HEK293 (cell line): ENCODE measurements around the gene MAGI1.

Experiments used
- CTCF ChIA-PET: fragments of 350-600 bp; formaldehyde crosslinking; extraction: SDS; loops from one replicate; lab custom pipeline; 2021; ENCODE audit warnings: antibody characterized with exemption; lab: Yijun Ruan, JAX
- POLR2A ChIA-PET: fragments of 300-600 bp; formaldehyde crosslinking; extraction: SDS; loops from one replicate; lab custom pipeline; 2020; ENCODE audit warnings: antibody characterized with exemption, inconsistent platforms; lab: Yijun Ruan, JAX
- H3K27ac ChIP-seq: fragments of 200-500 bp; sonication (Bioruptor generic); 2 replicates; pipeline ENCODE4 v1.5.1; 2014; ENCODE audit warnings: low read depth, low read length, control low read depth, inconsistent platforms; ENCODE audit errors: extremely low read depth
- H3K36me3 ChIP-seq, 2 experiments: fragments of 200-500 bp in 1 of 2; sonication (Bioruptor generic) in 1 of 2; 1 replicate in 1 of 2; 2 replicates in 1 of 2; pipeline ENCODE4 v1.5.1; 2014 to 2017; ENCODE audit warnings: inconsistent platforms in 2 of 2, low read length in 2 of 2; ENCODE audit not compliant: control insufficient read depth in 2 of 2, insufficient read depth in 1 of 2
- H3K4me1 ChIP-seq: fragments of 200-500 bp; sonication (Bioruptor generic); 2 replicates; pipeline ENCODE4 v1.5.1; 2014; ENCODE audit warnings: mild to moderate bottlenecking, low read length, inconsistent platforms; ENCODE audit not compliant: control insufficient read depth, insufficient read depth
- H3K4me3 ChIP-seq: 2 replicates; pipeline ENCODE4 v1.5.1; 2011; ENCODE audit warnings: low read depth, mild to moderate bottlenecking, control low read depth, low read length, moderate library complexity
- H3K9me3 ChIP-seq: fragments of 200-500 bp; sonication (Bioruptor generic); 2 replicates; pipeline ENCODE4 v1.5.1; 2014; ENCODE audit warnings: low read depth, low read length, inconsistent platforms; ENCODE audit not compliant: control insufficient read depth, insufficient read depth
- IKZF3 ChIP-seq: fragments of 450-650 bp; IDR thresholded peaks from 2 replicates; pipeline ENCODE4 v1.5.0; 2018; ENCODE audit warnings: missing biosample characterization, mild to moderate bottlenecking, missing genetic modification characterization, moderate library complexity
- KLF8 ChIP-seq: fragments of 450-650 bp; formaldehyde crosslinking; IDR thresholded peaks from 2 replicates; pipeline ENCODE4 v1.5.1; 2016; ENCODE audit warnings: missing biosample characterization, missing genetic modification characterization
- RBAK ChIP-seq: fragments of 450-650 bp; formaldehyde crosslinking; IDR thresholded peaks from 2 replicates; pipeline ENCODE4 v1.5.1; 2016; ENCODE audit warnings: missing biosample characterization, missing genetic modification characterization
- SCRT1 ChIP-seq: fragments of 450-650 bp; formaldehyde crosslinking; IDR thresholded peaks from 2 replicates; pipeline ENCODE4 v1.5.1; 2016; ENCODE audit warnings: missing biosample characterization, missing genetic modification characterization, borderline replicate concordance
- WT1 ChIP-seq: fragments of 450-650 bp; formaldehyde crosslinking; IDR thresholded peaks from 2 replicates; pipeline ENCODE4 v1.5.1; 2016; ENCODE audit warnings: missing biosample characterization, missing genetic modification characterization
- ZBTB17 ChIP-seq: fragments of 450-650 bp; formaldehyde crosslinking; IDR thresholded peaks from 2 replicates; pipeline ENCODE4 v1.5.1; 2016; ENCODE audit warnings: missing biosample characterization, missing genetic modification characterization
- ZBTB21 ChIP-seq: fragments of 450-650 bp; formaldehyde crosslinking; IDR thresholded peaks from 2 replicates; pipeline ENCODE4 v1.5.1; 2017; ENCODE audit warnings: missing biosample characterization, missing genetic modification characterization
- ZBTB48 ChIP-seq: fragments of 450-650 bp; formaldehyde crosslinking; IDR thresholded peaks from 2 replicates; pipeline ENCODE4 v1.5.1; 2016; ENCODE audit warnings: missing biosample characterization, missing genetic modification characterization
- ZNF155 ChIP-seq: fragments of 450-650 bp; formaldehyde crosslinking; IDR thresholded peaks from 2 replicates; pipeline ENCODE4 v1.5.1; 2016; ENCODE audit warnings: missing biosample characterization, missing genetic modification characterization
- ZNF157 ChIP-seq: fragments of 450-650 bp; formaldehyde crosslinking; IDR thresholded peaks from 2 replicates; pipeline ENCODE4 v1.5.1; 2016; ENCODE audit warnings: missing biosample characterization, missing genetic modification characterization
- ZNF175 ChIP-seq: fragments of 450-650 bp; formaldehyde crosslinking; IDR thresholded peaks from 2 replicates; pipeline ENCODE4 v1.5.1; 2016; ENCODE audit warnings: missing biosample characterization, missing genetic modification characterization
- ZNF341 ChIP-seq: fragments of 450-650 bp; formaldehyde crosslinking; IDR thresholded peaks from 2 replicates; pipeline ENCODE4; 2016; ENCODE audit warnings: low read depth, missing biosample characterization, missing genetic modification characterization
- ZNF350 ChIP-seq: fragments of 450-650 bp; formaldehyde crosslinking; IDR thresholded peaks from 2 replicates; pipeline ENCODE4 v1.5.0; 2017; ENCODE audit warnings: missing biosample characterization, mild to moderate bottlenecking, missing genetic modification characterization
- ZNF391 ChIP-seq: fragments of 450-650 bp; formaldehyde crosslinking; IDR thresholded peaks from 2 replicates; pipeline ENCODE4 v1.5.1; 2016; ENCODE audit warnings: low read depth, missing biosample characterization, missing genetic modification characterization, borderline replicate concordance
- ZNF473 ChIP-seq: fragments of 450-650 bp; formaldehyde crosslinking; IDR thresholded peaks from 2 replicates; pipeline ENCODE4 v1.5.1; 2017; ENCODE audit warnings: missing biosample characterization, missing genetic modification characterization
- ZNF501 ChIP-seq: fragments of 450-650 bp; formaldehyde crosslinking; IDR thresholded peaks from 2 replicates; pipeline ENCODE4 v1.5.1; 2016; ENCODE audit warnings: missing biosample characterization, missing genetic modification characterization
- ZNF561 ChIP-seq: fragments of 450-650 bp; IDR thresholded peaks from 2 replicates; pipeline ENCODE4 v1.5.1; 2018; ENCODE audit warnings: missing biosample characterization, missing genetic modification characterization, borderline replicate concordance
- ZSCAN30 ChIP-seq: fragments of 450-650 bp; IDR thresholded peaks from 2 replicates; pipeline ENCODE4 v1.5.1; 2018; ENCODE audit warnings: missing biosample characterization, mild to moderate bottlenecking, missing genetic modification characterization, moderate library complexity
- TF ChIP-seq, protein P1 (sequence below): fragments of 450-650 bp; formaldehyde crosslinking; IDR thresholded peaks from 2 replicates; pipeline ENCODE4 v1.5.1; 2017; ENCODE audit warnings: missing biosample characterization, missing genetic modification characterization
- TF ChIP-seq, protein P2 (sequence below): fragments of 450-650 bp; formaldehyde crosslinking; IDR thresholded peaks from 2 replicates; pipeline ENCODE4 v1.5.1; 2017; ENCODE audit warnings: missing biosample characterization, mild to moderate bottlenecking, missing genetic modification characterization, moderate library complexity
- TF ChIP-seq, protein P3 (sequence below): fragments of 450-650 bp; formaldehyde crosslinking; IDR thresholded peaks from 2 replicates; pipeline ENCODE4 v1.5.1; 2017; ENCODE audit warnings: missing biosample characterization, missing genetic modification characterization
- TF ChIP-seq, protein P4 (sequence below): fragments of 450-650 bp; formaldehyde crosslinking; IDR thresholded peaks from 2 replicates; pipeline ENCODE4 v1.5.1; 2017; ENCODE audit warnings: missing biosample characterization, missing genetic modification characterization
- TF ChIP-seq, protein P5 (sequence below): fragments of 450-650 bp; formaldehyde crosslinking; IDR thresholded peaks from 2 replicates; pipeline ENCODE4 v1.5.1; 2016; ENCODE audit warnings: missing biosample characterization, missing genetic modification characterization
- TF ChIP-seq, protein P6 (sequence below): fragments of 450-650 bp; formaldehyde crosslinking; IDR thresholded peaks from 2 replicates; pipeline ENCODE4 v1.5.1; 2016; ENCODE audit warnings: missing biosample characterization, missing genetic modification characterization

MAGI1 gene

DNA sequence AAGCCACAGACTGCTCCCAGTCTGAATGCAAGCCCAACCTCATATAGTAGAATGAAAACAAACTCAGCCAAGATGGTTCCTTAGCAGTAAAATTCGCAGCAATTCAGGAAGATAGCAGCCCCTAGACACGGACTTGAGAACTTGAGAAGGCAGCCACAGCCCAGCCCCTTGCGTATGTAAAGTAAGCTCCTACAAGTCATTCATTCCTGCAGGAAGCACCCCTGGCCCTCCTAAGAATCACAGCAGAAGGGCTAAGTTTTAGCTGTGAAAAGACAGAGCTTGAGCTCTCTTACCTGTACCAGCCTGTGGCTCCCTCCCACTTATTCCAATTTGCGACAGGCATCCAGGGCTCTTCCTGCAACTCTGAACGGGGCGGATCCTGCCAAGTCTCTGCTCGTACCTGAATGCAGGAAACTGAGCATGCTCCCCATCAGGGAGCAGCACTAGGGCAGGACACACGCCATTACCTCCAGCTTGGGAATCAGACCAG, 136.4 kb downstream of the MAGI1 start:
- POLR2A ChIA-PET: no interaction called here
- TF ChIP-seq ZNF350 (tag by site-specific recombination): no peak
- TF ChIP-seq, protein P1, sequence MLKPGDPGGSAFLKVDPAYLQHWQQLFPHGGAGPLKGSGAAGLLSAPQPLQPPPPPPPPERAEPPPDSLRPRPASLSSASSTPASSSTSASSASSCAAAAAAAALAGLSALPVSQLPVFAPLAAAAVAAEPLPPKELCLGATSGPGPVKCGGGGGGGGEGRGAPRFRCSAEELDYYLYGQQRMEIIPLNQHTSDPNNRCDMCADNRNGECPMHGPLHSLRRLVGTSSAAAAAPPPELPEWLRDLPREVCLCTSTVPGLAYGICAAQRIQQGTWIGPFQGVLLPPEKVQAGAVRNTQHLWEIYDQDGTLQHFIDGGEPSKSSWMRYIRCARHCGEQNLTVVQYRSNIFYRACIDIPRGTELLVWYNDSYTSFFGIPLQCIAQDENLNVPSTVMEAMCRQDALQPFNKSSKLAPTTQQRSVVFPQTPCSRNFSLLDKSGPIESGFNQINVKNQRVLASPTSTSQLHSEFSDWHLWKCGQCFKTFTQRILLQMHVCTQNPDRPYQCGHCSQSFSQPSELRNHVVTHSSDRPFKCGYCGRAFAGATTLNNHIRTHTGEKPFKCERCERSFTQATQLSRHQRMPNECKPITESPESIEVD (tag by site-specific recombination): no peak
- TF ChIP-seq WT1 (tag by site-specific recombination): no peak
- no peak for TF ChIP-seq ZNF473 (tag by site-specific recombination)
- no peak for TF ChIP-seq ZNF391 (tag by site-specific recombination)
- no peak for TF ChIP-seq ZNF561 (tag by site-specific recombination)
- no peak for TF ChIP-seq ZNF155 (tag by site-specific recombination)
- 0 out of 2 replicates have a peak, but pooled peaks have one; percentile 25 for TF ChIP-seq ZNF341 (tag by site-specific recombination)
- no peak for TF ChIP-seq ZNF501
- TF ChIP-seq, protein P2, sequence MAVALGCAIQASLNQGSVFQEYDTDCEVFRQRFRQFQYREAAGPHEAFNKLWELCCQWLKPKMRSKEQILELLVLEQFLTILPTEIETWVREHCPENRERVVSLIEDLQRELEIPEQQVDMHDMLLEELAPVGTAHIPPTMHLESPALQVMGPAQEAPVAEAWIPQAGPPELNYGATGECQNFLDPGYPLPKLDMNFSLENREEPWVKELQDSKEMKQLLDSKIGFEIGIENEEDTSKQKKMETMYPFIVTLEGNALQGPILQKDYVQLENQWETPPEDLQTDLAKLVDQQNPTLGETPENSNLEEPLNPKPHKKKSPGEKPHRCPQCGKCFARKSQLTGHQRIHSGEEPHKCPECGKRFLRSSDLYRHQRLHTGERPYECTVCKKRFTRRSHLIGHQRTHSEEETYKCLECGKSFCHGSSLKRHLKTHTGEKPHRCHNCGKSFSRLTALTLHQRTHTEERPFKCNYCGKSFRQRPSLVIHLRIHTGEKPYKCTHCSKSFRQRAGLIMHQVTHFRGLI (tag by site-specific recombination): peak; percentile 95
- no peak for TF ChIP-seq KLF8 (tag by site-specific recombination)
- no peak for TF ChIP-seq IKZF3 (tag by site-specific recombination)
- 0 out of 2 replicates have a peak, but pooled peaks have one; percentile 29 for TF ChIP-seq SCRT1 (tag by site-specific recombination)
- TF ChIP-seq ZBTB17 (tag by site-specific recombination): peak; percentile 79; the same call in 1 of the 2 replicates
- TF ChIP-seq, protein P3, sequence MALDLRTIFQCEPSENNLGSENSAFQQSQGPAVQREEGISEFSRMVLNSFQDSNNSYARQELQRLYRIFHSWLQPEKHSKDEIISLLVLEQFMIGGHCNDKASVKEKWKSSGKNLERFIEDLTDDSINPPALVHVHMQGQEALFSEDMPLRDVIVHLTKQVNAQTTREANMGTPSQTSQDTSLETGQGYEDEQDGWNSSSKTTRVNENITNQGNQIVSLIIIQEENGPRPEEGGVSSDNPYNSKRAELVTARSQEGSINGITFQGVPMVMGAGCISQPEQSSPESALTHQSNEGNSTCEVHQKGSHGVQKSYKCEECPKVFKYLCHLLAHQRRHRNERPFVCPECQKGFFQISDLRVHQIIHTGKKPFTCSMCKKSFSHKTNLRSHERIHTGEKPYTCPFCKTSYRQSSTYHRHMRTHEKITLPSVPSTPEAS (tag by site-specific recombination): no peak
- TF ChIP-seq, protein P4, sequence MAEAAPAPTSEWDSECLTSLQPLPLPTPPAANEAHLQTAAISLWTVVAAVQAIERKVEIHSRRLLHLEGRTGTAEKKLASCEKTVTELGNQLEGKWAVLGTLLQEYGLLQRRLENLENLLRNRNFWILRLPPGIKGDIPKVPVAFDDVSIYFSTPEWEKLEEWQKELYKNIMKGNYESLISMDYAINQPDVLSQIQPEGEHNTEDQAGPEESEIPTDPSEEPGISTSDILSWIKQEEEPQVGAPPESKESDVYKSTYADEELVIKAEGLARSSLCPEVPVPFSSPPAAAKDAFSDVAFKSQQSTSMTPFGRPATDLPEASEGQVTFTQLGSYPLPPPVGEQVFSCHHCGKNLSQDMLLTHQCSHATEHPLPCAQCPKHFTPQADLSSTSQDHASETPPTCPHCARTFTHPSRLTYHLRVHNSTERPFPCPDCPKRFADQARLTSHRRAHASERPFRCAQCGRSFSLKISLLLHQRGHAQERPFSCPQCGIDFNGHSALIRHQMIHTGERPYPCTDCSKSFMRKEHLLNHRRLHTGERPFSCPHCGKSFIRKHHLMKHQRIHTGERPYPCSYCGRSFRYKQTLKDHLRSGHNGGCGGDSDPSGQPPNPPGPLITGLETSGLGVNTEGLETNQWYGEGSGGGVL: no peak
- no peak for TF ChIP-seq ZBTB21 (tag by site-specific recombination)
- TF ChIP-seq ZNF157 (tag by site-specific recombination): no peak
- TF ChIP-seq RBAK: no peak
- TF ChIP-seq, protein P5, sequence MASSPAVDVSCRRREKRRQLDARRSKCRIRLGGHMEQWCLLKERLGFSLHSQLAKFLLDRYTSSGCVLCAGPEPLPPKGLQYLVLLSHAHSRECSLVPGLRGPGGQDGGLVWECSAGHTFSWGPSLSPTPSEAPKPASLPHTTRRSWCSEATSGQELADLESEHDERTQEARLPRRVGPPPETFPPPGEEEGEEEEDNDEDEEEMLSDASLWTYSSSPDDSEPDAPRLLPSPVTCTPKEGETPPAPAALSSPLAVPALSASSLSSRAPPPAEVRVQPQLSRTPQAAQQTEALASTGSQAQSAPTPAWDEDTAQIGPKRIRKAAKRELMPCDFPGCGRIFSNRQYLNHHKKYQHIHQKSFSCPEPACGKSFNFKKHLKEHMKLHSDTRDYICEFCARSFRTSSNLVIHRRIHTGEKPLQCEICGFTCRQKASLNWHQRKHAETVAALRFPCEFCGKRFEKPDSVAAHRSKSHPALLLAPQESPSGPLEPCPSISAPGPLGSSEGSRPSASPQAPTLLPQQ (tag by site-specific recombination): no peak
- TF ChIP-seq ZNF175: no peak
- TF ChIP-seq, protein P6, sequence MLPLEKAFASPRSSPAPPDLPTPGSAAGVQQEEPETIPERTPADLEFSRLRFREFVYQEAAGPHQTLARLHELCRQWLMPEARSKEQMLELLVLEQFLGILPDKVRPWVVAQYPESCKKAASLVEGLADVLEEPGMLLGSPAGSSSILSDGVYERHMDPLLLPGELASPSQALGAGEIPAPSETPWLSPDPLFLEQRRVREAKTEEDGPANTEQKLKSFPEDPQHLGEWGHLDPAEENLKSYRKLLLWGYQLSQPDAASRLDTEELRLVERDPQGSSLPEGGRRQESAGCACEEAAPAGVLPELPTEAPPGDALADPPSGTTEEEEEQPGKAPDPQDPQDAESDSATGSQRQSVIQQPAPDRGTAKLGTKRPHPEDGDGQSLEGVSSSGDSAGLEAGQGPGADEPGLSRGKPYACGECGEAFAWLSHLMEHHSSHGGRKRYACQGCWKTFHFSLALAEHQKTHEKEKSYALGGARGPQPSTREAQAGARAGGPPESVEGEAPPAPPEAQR (tag by site-specific recombination): no peak
- 0 out of 2 replicates have a peak, but pooled peaks have one; percentile 24 for TF ChIP-seq ZBTB48
- no peak for TF ChIP-seq ZSCAN30 (tag by site-specific recombination)
- TF ChIP-seq, all 188 proteins: peak for 5
- Histone ChIP-seq H3K4me1 (no peaks in the 10 kb centered on the region), H3K9me3 (no peaks in the 10 kb centered on the region), H3K4me3 (no peak overlapping the region), H3K36me3 (no peaks in the 10 kb centered on the region), H3K27ac (no peak overlapping the region; the same call in 1 of the 2 replicates)
- CTCF ChIA-PET: no interaction called here
